RWPE2 (cell line): ENCODE measurements around the gene MYOF.

Source experiments
- ATAC-seq: fragments of 200-7000 bp; cut with Tn5 transposase; 3 replicates; pipeline ENCODE4 v1.9.1; 2021; ENCODE audit warnings: low read depth
- DNase-seq: peaks from one replicate; pipeline ENCODE4 v3.0.0-alpha.2; 2020; ENCODE audit warnings: low spot score
- H3K27ac ChIP-seq: fragments of 450-650 bp; 2 replicates; pipeline ENCODE4 v1.5.1; 2017; ENCODE audit warnings: mild to moderate bottlenecking; ENCODE audit not compliant: poor library complexity, severe bottlenecking
- H3K27me3 ChIP-seq: fragments of 250-450 bp; sonication (Bioruptor Pico); 2 replicates; pipeline ENCODE4 v1.5.1; 2021; ENCODE audit warnings: mild to moderate bottlenecking, moderate library complexity; ENCODE audit not compliant: insufficient read depth, poor library complexity, severe bottlenecking
- H3K36me3 ChIP-seq: fragments of 250-450 bp; sonication (Bioruptor Pico); 2 replicates; pipeline ENCODE4 v1.5.1; 2020; ENCODE audit warnings: low read depth, mild to moderate bottlenecking, moderate library complexity
- H3K4me1 ChIP-seq: fragments of 250-450 bp; sonication (Bioruptor Pico); 2 replicates; pipeline ENCODE4 v1.5.1; 2021; ENCODE audit warnings: mild to moderate bottlenecking, moderate library complexity; ENCODE audit not compliant: insufficient read depth, poor library complexity, severe bottlenecking
- H3K4me3 ChIP-seq: fragments of 250-450 bp; sonication (Bioruptor Pico); 2 replicates; pipeline ENCODE4 v1.5.1; 2021; ENCODE audit warnings: mild to moderate bottlenecking, moderate library complexity; ENCODE audit not compliant: severe bottlenecking
- H3K9me3 ChIP-seq: fragments of 250-450 bp; sonication (Bioruptor Pico); 2 replicates; pipeline ENCODE4 v1.5.1; 2021; ENCODE audit warnings: mild to moderate bottlenecking, moderate library complexity; ENCODE audit not compliant: severe bottlenecking
- TF ChIP-seq, protein P1 (sequence below): fragments of 450-650 bp; IDR thresholded peaks from one replicate; pipeline ENCODE4 v1.5.1; 2017; ENCODE audit warnings: mild to moderate bottlenecking, moderate library complexity; ENCODE audit not compliant: poor library complexity, severe bottlenecking

Gene MYOF

GRCh38 chr10:93458821-93459257 lies 23.3 kb downstream of the MYOF start:
- Histone ChIP-seq H3K36me3 (peaks cover 71% of the 10 kb centered on the region), H3K4me1 (peaks cover 44% of the 10 kb centered on the region), H3K4me3 (no peak overlapping the region), H3K27me3 (no peaks in the 10 kb centered on the region), H3K9me3 (no peaks in the 10 kb centered on the region), H3K27ac (peak overlapping the region; percentile 98)
- DNase-seq (peak; percentile 94), ATAC-seq (peak; percentile 84)
- TF ChIP-seq, protein P1, sequence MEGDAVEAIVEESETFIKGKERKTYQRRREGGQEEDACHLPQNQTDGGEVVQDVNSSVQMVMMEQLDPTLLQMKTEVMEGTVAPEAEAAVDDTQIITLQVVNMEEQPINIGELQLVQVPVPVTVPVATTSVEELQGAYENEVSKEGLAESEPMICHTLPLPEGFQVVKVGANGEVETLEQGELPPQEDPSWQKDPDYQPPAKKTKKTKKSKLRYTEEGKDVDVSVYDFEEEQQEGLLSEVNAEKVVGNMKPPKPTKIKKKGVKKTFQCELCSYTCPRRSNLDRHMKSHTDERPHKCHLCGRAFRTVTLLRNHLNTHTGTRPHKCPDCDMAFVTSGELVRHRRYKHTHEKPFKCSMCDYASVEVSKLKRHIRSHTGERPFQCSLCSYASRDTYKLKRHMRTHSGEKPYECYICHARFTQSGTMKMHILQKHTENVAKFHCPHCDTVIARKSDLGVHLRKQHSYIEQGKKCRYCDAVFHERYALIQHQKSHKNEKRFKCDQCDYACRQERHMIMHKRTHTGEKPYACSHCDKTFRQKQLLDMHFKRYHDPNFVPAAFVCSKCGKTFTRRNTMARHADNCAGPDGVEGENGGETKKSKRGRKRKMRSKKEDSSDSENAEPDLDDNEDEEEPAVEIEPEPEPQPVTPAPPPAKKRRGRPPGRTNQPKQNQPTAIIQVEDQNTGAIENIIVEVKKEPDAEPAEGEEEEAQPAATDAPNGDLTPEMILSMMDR: no peak

- Histone ChIP-seq H3K9me3 (no peaks in the 10 kb centered on the region), H3K27me3 (no peaks in the 10 kb centered on the region), H3K4me1 (peaks cover 32% of the 10 kb centered on the region), H3K4me3 (no peak overlapping the region), H3K36me3 (peaks cover 84% of the 10 kb centered on the region), H3K27ac (peak overlapping the region; percentile 98)
- ATAC-seq: no peak
- TF ChIP-seq, protein P1: no peak
- DNase-seq: no peak
Observed at GRCh38 chr10:93457511-93457910, 24.6 kb downstream of the MYOF start.

- TF ChIP-seq, protein P1: no peak
- H3K4me3 ChIP-seq: no peak overlapping the region
- H3K27ac ChIP-seq: peak overlapping the region; percentile 98
- DNase-seq: no peak
- H3K27me3 ChIP-seq: no peaks in the 10 kb centered on the region
- no peak for ATAC-seq
- peaks cover 22% of the 10 kb centered on the region for H3K4me1 ChIP-seq
- H3K36me3 ChIP-seq: peaks cover 92% of the 10 kb centered on the region
- H3K9me3 ChIP-seq: no peaks in the 10 kb centered on the region
Observed at GRCh38 chr10:93456480-93456879, 25.7 kb downstream of the MYOF start.

- H3K4me1 ChIP-seq: peaks cover 16% of the 10 kb centered on the region
- DNase-seq (no peak), ATAC-seq (no peak)
- TF ChIP-seq, protein P1: no peak
- H3K27ac ChIP-seq: peak overlapping the region; percentile 14
- H3K36me3 ChIP-seq: peaks cover 93% of the 10 kb centered on the region
- H3K4me3 ChIP-seq: no peak overlapping the region
- no peaks in the 10 kb centered on the region for H3K27me3 ChIP-seq
- H3K9me3 ChIP-seq: no peaks in the 10 kb centered on the region
Observed at GRCh38 chr10:93454736-93455135, 27.4 kb downstream of the MYOF start.

GRCh38 chr10:93454146-93454545 lies 28.0 kb downstream of the MYOF start:
- DNase-seq (no peak), ATAC-seq (no peak)
- TF ChIP-seq, protein P1: no peak
- no peak overlapping the region for H3K4me3 ChIP-seq
- H3K27me3 ChIP-seq: no peaks in the 10 kb centered on the region
- H3K9me3 ChIP-seq: no peaks in the 10 kb centered on the region
- H3K27ac ChIP-seq: peak overlapping the region; percentile 14
- peaks cover 10% of the 10 kb centered on the region for H3K4me1 ChIP-seq
- peaks cover 93% of the 10 kb centered on the region for H3K36me3 ChIP-seq
